Psoas muscle (tissue), 8 donors: ENCODE data around the gene IL5RA. TPM values are rescaled to one million over a fixed set of nuclear protein-coding genes. Genes with fewer than 3 reads are reported as not detected.

ENCODE experiments used
- ATAC-seq, 4 donors: fragments of 200-7000 bp; cut with Tn5 transposase; one replicate each; pipeline ENCODE4 v1.9.1; 2020; ENCODE audit warnings: moderate library complexity in 3 of 4, mild to moderate bottlenecking in 2 of 4
- DNase-seq, 2 donors: peaks; one replicate each; pipeline ENCODE4 v3.0.0-alpha.2; 2020
- H3K27ac ChIP-seq: fragments of 200-600 bp; one replicate; pipeline ENCODE4 v1.8.0; 2022
- H3K27me3 ChIP-seq, 3 donors: fragments of 200-600 bp in 1 of 3; one replicate each; pipeline versions ENCODE4 v1.6.1 to v1.8.0; 2013 to 2022; ENCODE audit warnings: low read length in 2 of 3, mild to moderate bottlenecking in 2 of 3, moderate library complexity in 1 of 3; ENCODE audit not compliant: insufficient read depth in 3 of 3
- H3K36me3 ChIP-seq, 2 donors: fragments of 200-600 bp in 1 of 2; one replicate each; pipeline versions ENCODE4 v1.6.1 to v1.8.0; 2013 to 2022; ENCODE audit warnings: low read depth in 1 of 2, mild to moderate bottlenecking in 1 of 2, moderate library complexity in 1 of 2; ENCODE audit not compliant: insufficient read depth in 1 of 2
- H3K4me1 ChIP-seq: fragments of 200-600 bp; one replicate; pipeline ENCODE4 v1.8.0; 2022
- H3K4me3 ChIP-seq: fragments of 200-600 bp; one replicate; pipeline ENCODE4 v1.8.0; 2022; ENCODE audit warnings: mild to moderate bottlenecking
- H3K9me3 ChIP-seq: fragments of 200-600 bp; one replicate; pipeline ENCODE4 v1.8.0; 2022
- CTCF ChIP-seq: fragments of 200-600 bp; IDR thresholded peaks from one replicate; pipeline ENCODE4 v1.8.0; 2022; ENCODE audit warnings: antibody characterized with exemption
- WGBS, 3 donors: extraction: QIAGEN DNeasy Blood & Tissue Kit; methylation state at CpG; one replicate each; pipeline versions ENCODE4 v1.1.6 to v1.1.7; 2013; 5-methylcytosine and 5-hydroxymethylcytosine counted together
- intact Hi-C, 2 donors: fragments of 100-400 bp; cut with DNase I; formaldehyde crosslinking; loops; one replicate each; pipeline versions ENCODE4 v1.11.0 to v1.14.2; 2022
- polyA plus RNA-seq, 3 donors: library from polyadenylated mRNA; stranded (reverse); fragments of 200-250 nt; gene quantifications; one replicate each; pipeline ENCODE4 v1.2.3, GENCODE V29; 2013
- total RNA-seq, 4 donors: library from RNA; stranded (reverse); fragmentation: NEBNext Ultra II Directional in 2 of 4; extraction: Animal tissue kit (Norgen Biotek cat#: 25700) in 2 of 4; gene quantifications; one replicate each; pipeline versions ENCODE4 v1.2.1 to v1.2.4, GENCODE V29; 2021 to 2023
- donor health status: healthy with polysubstance abuse.
- donor health status: DM: no; HTN: no; CAD: no; lungs with moderate emphysema.
- donor health status: Bipolar disorder and iron deficiency.
- donor health status: healthy.
- donor health status: DM: yes; HTN: yes; CAD: no.
- donor health status: DM: no; HTN: no; CAD: no.
- donor health status: DM: no; HTN: no; CAD: no.
- donor health status: DM: yes; HTN: yes; CAD: no.

IL5RA gene
- total and polyA plus RNA-seq, 7 donors, result 0.08 to 0.19 TPM; not detected in 5

- DNase-seq, result no peak
- H3K9me3 ChIP-seq, result no peaks in the 10 kb centered on the region
- intact Hi-C loops, result no loop called here
- no peak for ATAC-seq
- TF ChIP-seq CTCF, result no peak
- H3K27me3 ChIP-seq, result peaks cover 0 to 2% (median 0%) of the 10 kb centered on the region in 3 donors
- H3K36me3 ChIP-seq, result no peaks in the 10 kb centered on the region
- WGBS, 3 donors, result 50 to 60% (median 54%) methylated on average over 4 of the region's 4 CpGs
- no peak overlapping the region for H3K4me3 ChIP-seq
- no peak overlapping the region for H3K27ac ChIP-seq
- no peaks in the 10 kb centered on the region for H3K4me1 ChIP-seq
Observed at GRCh38 chr3:3105815-3106214, 4.4 kb downstream of the IL5RA start.

DNA sequence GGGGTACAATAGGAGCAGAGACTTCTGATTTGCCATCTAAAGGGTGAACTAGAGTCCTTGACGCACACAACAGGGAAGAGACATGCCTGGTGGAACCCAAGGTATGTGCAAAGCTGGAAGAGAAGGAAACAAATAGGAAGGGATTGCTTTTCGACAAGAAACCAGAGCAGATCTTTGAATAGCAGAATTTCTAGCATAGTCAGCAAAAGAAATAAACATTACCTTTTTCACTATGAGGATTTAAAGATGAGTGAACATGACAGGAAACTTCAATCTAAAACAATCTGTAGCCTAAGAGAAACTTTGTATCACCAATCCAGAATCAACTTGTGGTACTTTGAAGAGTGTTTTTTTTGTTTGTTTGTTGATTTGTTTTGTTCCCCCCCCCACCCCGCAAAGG, 4.9 kb downstream of the IL5RA start:
- 85 to 91% (median 90%) methylated on average over 3 of the region's 3 CpGs for WGBS, 3 donors
- DNase-seq, result no peak
- no peaks in the 10 kb centered on the region for H3K9me3 ChIP-seq
- H3K36me3 ChIP-seq, result no peaks in the 10 kb centered on the region
- intact Hi-C loops, result no loop called here
- no peak for TF ChIP-seq CTCF
- H3K27me3 ChIP-seq, result peaks cover 0 to 2% (median 0%) of the 10 kb centered on the region in 3 donors
- no peaks in the 10 kb centered on the region for H3K4me1 ChIP-seq
- H3K4me3 ChIP-seq, result no peak overlapping the region
- ATAC-seq, result no peak
- H3K27ac ChIP-seq, result no peak overlapping the region

DNA sequence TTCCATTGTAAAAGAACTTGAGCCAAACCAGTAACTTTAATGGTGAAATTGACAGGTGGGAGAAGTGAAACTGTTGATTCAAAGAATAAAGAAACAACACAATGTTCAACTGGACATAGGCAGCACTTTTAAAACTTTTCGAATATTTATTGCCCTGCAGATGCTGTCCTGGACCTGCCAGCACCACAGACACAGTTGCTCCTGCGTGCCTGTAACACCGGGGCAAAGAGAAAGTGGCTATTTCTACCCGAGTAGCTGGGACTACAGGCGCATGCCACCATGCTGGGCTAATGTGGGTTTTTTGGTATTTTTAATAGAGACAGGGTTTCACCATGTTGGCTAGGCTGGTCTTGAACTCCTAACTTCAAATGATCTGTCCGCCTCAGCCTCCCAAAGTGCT, 7.4 kb downstream of the IL5RA start:
- intact Hi-C loops, result no loop called here
- DNase-seq (no peak), ATAC-seq (no peak)
- TF ChIP-seq CTCF, result no peak
- no peaks in the 10 kb centered on the region for H3K9me3 ChIP-seq
- H3K27me3 ChIP-seq, result peaks cover 0 to 2% (median 0%) of the 10 kb centered on the region in 3 donors
- H3K27ac ChIP-seq, result no peak overlapping the region
- H3K36me3 ChIP-seq, result no peaks in the 10 kb centered on the region
- no peak overlapping the region for H3K4me3 ChIP-seq
- 73 to 84% (median 76%) methylated on average over 6 of the region's 6 CpGs for WGBS, 3 donors
- no peaks in the 10 kb centered on the region for H3K4me1 ChIP-seq

GRCh38 chr3:3101660-3102458, 8.3 kb downstream of the IL5RA start:
- Histone ChIP-seq H3K27me3 (peaks cover 0 to 2% (median 0%) of the 10 kb centered on the region in 3 donors), H3K27ac (no peak overlapping the region), H3K4me1 (no peaks in the 10 kb centered on the region), H3K36me3 (no peaks in the 10 kb centered on the region), H3K9me3 (no peaks in the 10 kb centered on the region), H3K4me3 (no peak overlapping the region)
- DNase-seq (no peak), ATAC-seq (no peak)
- TF ChIP-seq CTCF, result no peak
- WGBS, 3 donors, result 83 to 87% (median 85%) methylated on average over 6 of the region's 6 CpGs
- intact Hi-C loops, result no loop called here

DNA sequence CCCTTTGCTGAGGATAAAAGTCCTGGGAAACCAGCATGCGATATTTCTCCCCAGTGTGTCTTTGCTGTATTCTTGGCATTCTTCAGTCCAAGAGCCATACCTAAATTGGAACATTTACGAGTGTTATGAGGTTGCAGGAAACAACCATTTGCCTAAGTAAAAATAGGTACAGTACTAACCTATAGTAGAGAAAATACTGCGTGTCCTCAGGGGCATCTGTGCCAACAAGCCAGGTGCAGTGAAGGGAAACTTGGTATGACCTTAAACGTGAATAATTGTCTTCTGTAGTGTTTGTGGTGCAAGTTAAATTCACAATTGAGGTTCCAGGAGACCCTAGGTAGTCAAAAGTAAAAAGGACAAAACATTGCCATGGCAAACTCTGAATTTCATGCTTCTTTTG, 12.2 kb downstream of the IL5RA start:
- Histone ChIP-seq H3K27me3 (no peaks in the 10 kb centered on the region), H3K9me3 (no peaks in the 10 kb centered on the region), H3K36me3 (no peaks in the 10 kb centered on the region), H3K4me3 (no peak overlapping the region), H3K4me1 (no peaks in the 10 kb centered on the region), H3K27ac (no peak overlapping the region)
- no peak for ATAC-seq
- intact Hi-C loops, result no loop called here
- no peak for TF ChIP-seq CTCF
- DNase-seq, result no peak
- 62 to 73% (median 70%) methylated on average over 4 of the region's 4 CpGs for WGBS, 3 donors
